ENCODE measurements around the gene PHKA2. TPM values are rescaled to one million over a fixed set of nuclear protein-coding genes. Genes with fewer than 3 reads are reported as not detected.

PHKA2 gene
- total and polyA plus RNA-seq, 2 donors (not counting 1 experiment from before 2014, with no cell fraction given), result 7.9 to 8.3 TPM

DNA sequence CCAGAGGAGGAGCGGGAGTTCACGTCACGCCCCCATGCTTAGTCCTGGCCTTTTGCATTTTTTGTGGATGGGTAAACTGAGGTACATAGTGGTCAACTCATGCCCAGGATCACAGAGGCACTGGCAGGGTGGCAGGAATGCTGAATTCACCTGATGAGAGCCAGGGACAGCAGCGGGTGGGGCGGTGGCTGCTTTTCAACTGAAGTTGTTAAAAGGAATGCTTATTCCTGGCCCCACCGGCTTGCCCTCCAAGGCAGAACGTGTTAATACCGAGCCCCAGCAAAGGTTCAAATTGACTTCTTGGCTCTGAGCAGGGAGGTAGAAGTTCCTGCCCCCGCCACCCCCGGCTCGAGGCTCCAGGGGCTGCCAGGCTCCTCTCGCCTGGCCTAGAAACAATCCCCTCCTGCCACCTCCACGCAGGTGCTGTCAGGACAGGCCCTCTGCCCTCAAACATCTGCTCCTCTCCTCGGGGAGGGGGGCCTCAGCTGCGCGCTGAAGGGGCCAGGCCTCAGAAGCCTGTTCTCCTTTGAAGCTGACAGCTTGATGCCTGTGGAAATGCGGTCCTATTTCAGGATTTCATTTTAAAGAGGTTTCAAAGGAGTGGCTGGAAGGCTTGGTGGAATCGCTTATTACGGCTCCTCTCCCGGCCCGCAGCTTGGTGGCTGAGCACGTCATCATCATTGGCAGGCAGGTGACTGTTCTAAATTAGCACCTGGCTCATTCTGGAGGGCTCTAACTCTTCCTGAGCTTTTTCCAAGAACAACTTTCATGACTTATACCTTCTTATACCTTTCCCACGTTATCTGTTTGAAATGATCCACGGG lies 93.0 kb downstream of the PHKA2 start:
- H3K4me3 ChIP-seq (replicated peaks in 1 of 4; ENCODE audit: control extremely low read depth in 1 of 4, insufficient read depth in 1 of 4, low read depth in 3 of 4, low read length in 4 of 4), result no peak overlapping the region
- H3K27me3 ChIP-seq (ENCODE audit: control insufficient read depth, insufficient read depth, low read length), result no peaks in the 10 kb centered on the region
- H3K4me2 ChIP-seq (ENCODE audit: extremely low read depth, insufficient read depth, low read length), result no peak overlapping the region
- no peak overlapping the region for H3K27ac ChIP-seq (ENCODE audit: insufficient read depth, low read length)
- no peaks in the 10 kb centered on the region for H4K20me1 ChIP-seq (ENCODE audit: control insufficient read depth, extremely low read depth, insufficient read depth, low read length)
- H3K4me1 ChIP-seq (ENCODE audit: control insufficient read depth, extremely low read depth, insufficient read depth, low read length), result peaks cover 5% of the 10 kb centered on the region
- H3K9ac ChIP-seq (ENCODE audit: insufficient read depth, low read length), result no peak overlapping the region
- TF ChIP-seq, protein P1, sequence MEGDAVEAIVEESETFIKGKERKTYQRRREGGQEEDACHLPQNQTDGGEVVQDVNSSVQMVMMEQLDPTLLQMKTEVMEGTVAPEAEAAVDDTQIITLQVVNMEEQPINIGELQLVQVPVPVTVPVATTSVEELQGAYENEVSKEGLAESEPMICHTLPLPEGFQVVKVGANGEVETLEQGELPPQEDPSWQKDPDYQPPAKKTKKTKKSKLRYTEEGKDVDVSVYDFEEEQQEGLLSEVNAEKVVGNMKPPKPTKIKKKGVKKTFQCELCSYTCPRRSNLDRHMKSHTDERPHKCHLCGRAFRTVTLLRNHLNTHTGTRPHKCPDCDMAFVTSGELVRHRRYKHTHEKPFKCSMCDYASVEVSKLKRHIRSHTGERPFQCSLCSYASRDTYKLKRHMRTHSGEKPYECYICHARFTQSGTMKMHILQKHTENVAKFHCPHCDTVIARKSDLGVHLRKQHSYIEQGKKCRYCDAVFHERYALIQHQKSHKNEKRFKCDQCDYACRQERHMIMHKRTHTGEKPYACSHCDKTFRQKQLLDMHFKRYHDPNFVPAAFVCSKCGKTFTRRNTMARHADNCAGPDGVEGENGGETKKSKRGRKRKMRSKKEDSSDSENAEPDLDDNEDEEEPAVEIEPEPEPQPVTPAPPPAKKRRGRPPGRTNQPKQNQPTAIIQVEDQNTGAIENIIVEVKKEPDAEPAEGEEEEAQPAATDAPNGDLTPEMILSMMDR (conservative IDR thresholded peaks at IDR 0.05 in 1 of 2, IDR thresholded peaks at IDR 0.05 in 1 of 2; ENCODE audit: low read depth in 1 of 2, low read length in 2 of 2), result no peak
- TF ChIP-seq EZH2 (IDR thresholded peaks at IDR 0.05; ENCODE audit: low read length, missing control alignments), result no peak
- no peaks in the 10 kb centered on the region for H3K79me2 ChIP-seq (ENCODE audit: control insufficient read depth, insufficient read depth, low read length)
- no peak for DNase-seq (ENCODE audit: low read depth in 2 of 2)
- H3K36me3 ChIP-seq (ENCODE audit: control insufficient read depth, insufficient read depth, low read length), result no peaks in the 10 kb centered on the region
- no peaks in the 10 kb centered on the region for H3K9me3 ChIP-seq (ENCODE audit: control insufficient read depth, insufficient read depth, low read depth, low read length)
- H2AFZ ChIP-seq (ENCODE audit: low read length), result no peak overlapping the region

DNA sequence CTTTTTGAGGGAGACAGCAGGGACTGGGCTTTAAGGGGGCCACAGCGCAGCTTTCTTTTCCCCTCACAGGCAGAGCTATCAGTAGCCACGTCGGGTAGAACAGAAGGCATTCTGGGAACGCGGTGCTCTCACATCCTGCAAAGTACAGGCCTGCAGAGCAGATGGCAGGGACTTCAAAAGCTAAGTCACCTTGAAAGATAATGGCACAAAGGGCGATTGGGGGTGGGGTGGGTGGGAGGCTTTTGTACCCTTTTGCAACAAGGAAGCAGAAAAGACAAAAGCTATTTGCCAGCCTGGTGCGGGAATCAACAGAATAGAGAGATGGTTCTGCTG lies 93.9 kb downstream of the PHKA2 start:
- Histone ChIP-seq H3K27ac (ENCODE audit: insufficient read depth, low read length) (no peak overlapping the region), H3K4me2 (ENCODE audit: extremely low read depth, insufficient read depth, low read length) (no peak overlapping the region), H3K4me1 (ENCODE audit: control insufficient read depth, extremely low read depth, insufficient read depth, low read length) (peaks cover 6% of the 10 kb centered on the region), H3K79me2 (ENCODE audit: control insufficient read depth, insufficient read depth, low read length) (no peaks in the 10 kb centered on the region), H4K20me1 (ENCODE audit: control insufficient read depth, extremely low read depth, insufficient read depth, low read length) (no peaks in the 10 kb centered on the region), H3K27me3 (ENCODE audit: control insufficient read depth, insufficient read depth, low read length) (no peaks in the 10 kb centered on the region), H2AFZ (ENCODE audit: low read length) (no peak overlapping the region), H3K9ac (ENCODE audit: insufficient read depth, low read length) (no peak overlapping the region), H3K9me3 (ENCODE audit: control insufficient read depth, insufficient read depth, low read depth, low read length) (no peaks in the 10 kb centered on the region), H3K36me3 (ENCODE audit: control insufficient read depth, insufficient read depth, low read length) (no peaks in the 10 kb centered on the region), H3K4me3 (replicated peaks in 1 of 4; ENCODE audit: control extremely low read depth in 1 of 4, insufficient read depth in 1 of 4, low read depth in 3 of 4, low read length in 4 of 4) (no peak overlapping the region)
- TF ChIP-seq, protein P1 (conservative IDR thresholded peaks at IDR 0.05 in 1 of 2, IDR thresholded peaks at IDR 0.05 in 1 of 2; ENCODE audit: low read depth in 1 of 2, low read length in 2 of 2), result no peak
- no peak for TF ChIP-seq EZH2 (IDR thresholded peaks at IDR 0.05; ENCODE audit: low read length, missing control alignments)
- DNase-seq (ENCODE audit: low read depth in 2 of 2), result no peak

DNA sequence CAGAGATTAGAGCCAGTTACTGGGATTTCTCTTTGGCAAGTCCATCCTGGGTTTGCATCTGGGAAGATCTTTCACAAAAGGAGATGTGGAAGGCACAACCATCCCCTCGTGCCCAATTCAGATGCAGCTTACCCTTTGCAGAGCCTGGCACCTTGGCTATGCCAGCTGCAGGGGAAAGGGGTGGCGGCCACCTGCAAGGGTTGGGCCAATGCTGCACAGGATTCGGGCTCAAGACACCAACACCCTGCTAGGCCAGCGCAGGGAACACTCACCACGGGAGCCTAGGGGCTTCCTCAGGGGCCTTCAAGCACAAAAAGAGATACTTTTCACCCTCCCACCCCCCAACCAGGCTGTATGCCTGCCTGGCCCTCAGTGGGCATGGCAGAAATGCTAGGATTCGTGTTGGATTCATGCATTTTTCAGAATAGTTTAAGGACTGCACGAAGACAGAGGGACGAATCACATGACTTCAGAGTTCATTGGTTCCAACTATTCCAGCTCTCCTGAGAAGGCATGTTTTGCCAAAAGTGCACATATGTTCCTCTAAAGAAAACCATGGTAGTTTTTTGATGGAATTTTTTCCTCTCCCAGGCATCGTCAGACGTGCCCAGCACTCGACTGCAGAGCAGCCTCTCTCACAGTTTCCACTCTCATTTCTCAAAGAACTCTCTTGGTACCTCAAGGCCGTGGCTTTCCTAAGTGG lies 94.4 kb downstream of the PHKA2 start:
- Histone ChIP-seq H3K36me3 (ENCODE audit: control insufficient read depth, insufficient read depth, low read length) (no peaks in the 10 kb centered on the region), H3K4me2 (ENCODE audit: extremely low read depth, insufficient read depth, low read length) (no peak overlapping the region), H3K4me1 (ENCODE audit: control insufficient read depth, extremely low read depth, insufficient read depth, low read length) (peaks cover 6% of the 10 kb centered on the region), H3K79me2 (ENCODE audit: control insufficient read depth, insufficient read depth, low read length) (no peaks in the 10 kb centered on the region), H3K27ac (ENCODE audit: insufficient read depth, low read length) (no peak overlapping the region), H3K9me3 (ENCODE audit: control insufficient read depth, insufficient read depth, low read depth, low read length) (no peaks in the 10 kb centered on the region), H3K27me3 (ENCODE audit: control insufficient read depth, insufficient read depth, low read length) (no peaks in the 10 kb centered on the region), H3K9ac (ENCODE audit: insufficient read depth, low read length) (no peak overlapping the region), H4K20me1 (ENCODE audit: control insufficient read depth, extremely low read depth, insufficient read depth, low read length) (no peaks in the 10 kb centered on the region), H2AFZ (ENCODE audit: low read length) (no peak overlapping the region), H3K4me3 (replicated peaks in 1 of 4; ENCODE audit: control extremely low read depth in 1 of 4, insufficient read depth in 1 of 4, low read depth in 3 of 4, low read length in 4 of 4) (no peak overlapping the region)
- DNase-seq (ENCODE audit: low read depth in 2 of 2), result no peak
- no peak for TF ChIP-seq EZH2 (IDR thresholded peaks at IDR 0.05; ENCODE audit: low read length, missing control alignments)
- TF ChIP-seq, protein P1 (conservative IDR thresholded peaks at IDR 0.05 in 1 of 2, IDR thresholded peaks at IDR 0.05 in 1 of 2; ENCODE audit: low read depth in 1 of 2, low read length in 2 of 2), result no peak

All from fibroblast of lung (primary cell).